H1 (cell line): ENCODE measurements around the gene FAM234A.

ENCODE experiments used
- BACH1 ChIP-seq: IDR thresholded peaks from 2 replicates; pipeline ENCODE4 v1.6.1; 2012; ENCODE audit warnings: low read length, improper control_type of control experiment
- EZH2 ChIP-seq: fragments of 200-600 bp; sonication (generic); IDR thresholded peaks from 2 replicates; pipeline ENCODE4 v1.7.1; 2012; ENCODE audit warnings: low read depth, mild to moderate bottlenecking, moderate library complexity, low read length, inconsistent platforms; ENCODE audit not compliant: severe bottlenecking
- HDAC6 ChIP-seq: IDR thresholded peaks from one replicate; pipeline ENCODE4 v1.7.1; 2012; ENCODE audit warnings: low read depth, mild to moderate bottlenecking, inconsistent platforms, low read length, moderate library complexity
- KDM5A ChIP-seq: fragments of 200-600 bp; IDR thresholded peaks from 2 replicates; pipeline ENCODE4 v1.7.1; 2012; ENCODE audit warnings: mild to moderate bottlenecking, low read length, inconsistent platforms, mixed read lengths
- MAFK ChIP-seq: IDR thresholded peaks from 2 replicates; pipeline ENCODE4 v1.6.1; 2012; ENCODE audit warnings: low read depth, mild to moderate bottlenecking, improper control_type of control experiment, low read length
- PHF8 ChIP-seq: fragments of 200-600 bp; sonication (generic); conservative IDR thresholded peaks from 2 replicates; pipeline ENCODE4 v1.7.1; 2012; ENCODE audit warnings: low read depth, mild to moderate bottlenecking, inconsistent platforms, low read length, moderate library complexity
- POLR2A ChIP-seq, 2 experiments: IDR thresholded peaks; 1 replicate in 1 of 2; 2 replicates in 1 of 2; pipeline ENCODE4 v1.6.1; 2011; ENCODE audit warnings: low read depth in 2 of 2, low read length in 2 of 2, mild to moderate bottlenecking in 2 of 2; ENCODE audit errors: control extremely low read depth in 1 of 2
- TCF12 ChIP-seq: IDR thresholded peaks from 2 replicates; pipeline ENCODE4 v1.6.1; 2011; ENCODE audit warnings: low read depth, mild to moderate bottlenecking, low read length
- YY1 ChIP-seq: IDR thresholded peaks from 2 replicates; pipeline ENCODE4 v1.6.1; 2011; ENCODE audit warnings: low read depth, mild to moderate bottlenecking, low read length
- TF ChIP-seq, protein P1 (sequence below): fragments of 300-600 bp; sonication (generic); IDR thresholded peaks from 2 replicates; pipeline ENCODE4 v1.7.1; 2012; ENCODE audit warnings: low read length, moderate library complexity, mild to moderate bottlenecking, inconsistent platforms; ENCODE audit not compliant: insufficient replicate concordance

- TF ChIP-seq KDM5A: no peak
- no peak for TF ChIP-seq PHF8
- TF ChIP-seq MAFK: no peak
- TF ChIP-seq POLR2A (IDR thresholded peaks at IDR 0.05; ENCODE audit: control extremely low read depth in 1 of 2, low read depth in 2 of 2, low read length in 2 of 2): no peak
- TF ChIP-seq YY1: no peak
- TF ChIP-seq, protein P1, sequence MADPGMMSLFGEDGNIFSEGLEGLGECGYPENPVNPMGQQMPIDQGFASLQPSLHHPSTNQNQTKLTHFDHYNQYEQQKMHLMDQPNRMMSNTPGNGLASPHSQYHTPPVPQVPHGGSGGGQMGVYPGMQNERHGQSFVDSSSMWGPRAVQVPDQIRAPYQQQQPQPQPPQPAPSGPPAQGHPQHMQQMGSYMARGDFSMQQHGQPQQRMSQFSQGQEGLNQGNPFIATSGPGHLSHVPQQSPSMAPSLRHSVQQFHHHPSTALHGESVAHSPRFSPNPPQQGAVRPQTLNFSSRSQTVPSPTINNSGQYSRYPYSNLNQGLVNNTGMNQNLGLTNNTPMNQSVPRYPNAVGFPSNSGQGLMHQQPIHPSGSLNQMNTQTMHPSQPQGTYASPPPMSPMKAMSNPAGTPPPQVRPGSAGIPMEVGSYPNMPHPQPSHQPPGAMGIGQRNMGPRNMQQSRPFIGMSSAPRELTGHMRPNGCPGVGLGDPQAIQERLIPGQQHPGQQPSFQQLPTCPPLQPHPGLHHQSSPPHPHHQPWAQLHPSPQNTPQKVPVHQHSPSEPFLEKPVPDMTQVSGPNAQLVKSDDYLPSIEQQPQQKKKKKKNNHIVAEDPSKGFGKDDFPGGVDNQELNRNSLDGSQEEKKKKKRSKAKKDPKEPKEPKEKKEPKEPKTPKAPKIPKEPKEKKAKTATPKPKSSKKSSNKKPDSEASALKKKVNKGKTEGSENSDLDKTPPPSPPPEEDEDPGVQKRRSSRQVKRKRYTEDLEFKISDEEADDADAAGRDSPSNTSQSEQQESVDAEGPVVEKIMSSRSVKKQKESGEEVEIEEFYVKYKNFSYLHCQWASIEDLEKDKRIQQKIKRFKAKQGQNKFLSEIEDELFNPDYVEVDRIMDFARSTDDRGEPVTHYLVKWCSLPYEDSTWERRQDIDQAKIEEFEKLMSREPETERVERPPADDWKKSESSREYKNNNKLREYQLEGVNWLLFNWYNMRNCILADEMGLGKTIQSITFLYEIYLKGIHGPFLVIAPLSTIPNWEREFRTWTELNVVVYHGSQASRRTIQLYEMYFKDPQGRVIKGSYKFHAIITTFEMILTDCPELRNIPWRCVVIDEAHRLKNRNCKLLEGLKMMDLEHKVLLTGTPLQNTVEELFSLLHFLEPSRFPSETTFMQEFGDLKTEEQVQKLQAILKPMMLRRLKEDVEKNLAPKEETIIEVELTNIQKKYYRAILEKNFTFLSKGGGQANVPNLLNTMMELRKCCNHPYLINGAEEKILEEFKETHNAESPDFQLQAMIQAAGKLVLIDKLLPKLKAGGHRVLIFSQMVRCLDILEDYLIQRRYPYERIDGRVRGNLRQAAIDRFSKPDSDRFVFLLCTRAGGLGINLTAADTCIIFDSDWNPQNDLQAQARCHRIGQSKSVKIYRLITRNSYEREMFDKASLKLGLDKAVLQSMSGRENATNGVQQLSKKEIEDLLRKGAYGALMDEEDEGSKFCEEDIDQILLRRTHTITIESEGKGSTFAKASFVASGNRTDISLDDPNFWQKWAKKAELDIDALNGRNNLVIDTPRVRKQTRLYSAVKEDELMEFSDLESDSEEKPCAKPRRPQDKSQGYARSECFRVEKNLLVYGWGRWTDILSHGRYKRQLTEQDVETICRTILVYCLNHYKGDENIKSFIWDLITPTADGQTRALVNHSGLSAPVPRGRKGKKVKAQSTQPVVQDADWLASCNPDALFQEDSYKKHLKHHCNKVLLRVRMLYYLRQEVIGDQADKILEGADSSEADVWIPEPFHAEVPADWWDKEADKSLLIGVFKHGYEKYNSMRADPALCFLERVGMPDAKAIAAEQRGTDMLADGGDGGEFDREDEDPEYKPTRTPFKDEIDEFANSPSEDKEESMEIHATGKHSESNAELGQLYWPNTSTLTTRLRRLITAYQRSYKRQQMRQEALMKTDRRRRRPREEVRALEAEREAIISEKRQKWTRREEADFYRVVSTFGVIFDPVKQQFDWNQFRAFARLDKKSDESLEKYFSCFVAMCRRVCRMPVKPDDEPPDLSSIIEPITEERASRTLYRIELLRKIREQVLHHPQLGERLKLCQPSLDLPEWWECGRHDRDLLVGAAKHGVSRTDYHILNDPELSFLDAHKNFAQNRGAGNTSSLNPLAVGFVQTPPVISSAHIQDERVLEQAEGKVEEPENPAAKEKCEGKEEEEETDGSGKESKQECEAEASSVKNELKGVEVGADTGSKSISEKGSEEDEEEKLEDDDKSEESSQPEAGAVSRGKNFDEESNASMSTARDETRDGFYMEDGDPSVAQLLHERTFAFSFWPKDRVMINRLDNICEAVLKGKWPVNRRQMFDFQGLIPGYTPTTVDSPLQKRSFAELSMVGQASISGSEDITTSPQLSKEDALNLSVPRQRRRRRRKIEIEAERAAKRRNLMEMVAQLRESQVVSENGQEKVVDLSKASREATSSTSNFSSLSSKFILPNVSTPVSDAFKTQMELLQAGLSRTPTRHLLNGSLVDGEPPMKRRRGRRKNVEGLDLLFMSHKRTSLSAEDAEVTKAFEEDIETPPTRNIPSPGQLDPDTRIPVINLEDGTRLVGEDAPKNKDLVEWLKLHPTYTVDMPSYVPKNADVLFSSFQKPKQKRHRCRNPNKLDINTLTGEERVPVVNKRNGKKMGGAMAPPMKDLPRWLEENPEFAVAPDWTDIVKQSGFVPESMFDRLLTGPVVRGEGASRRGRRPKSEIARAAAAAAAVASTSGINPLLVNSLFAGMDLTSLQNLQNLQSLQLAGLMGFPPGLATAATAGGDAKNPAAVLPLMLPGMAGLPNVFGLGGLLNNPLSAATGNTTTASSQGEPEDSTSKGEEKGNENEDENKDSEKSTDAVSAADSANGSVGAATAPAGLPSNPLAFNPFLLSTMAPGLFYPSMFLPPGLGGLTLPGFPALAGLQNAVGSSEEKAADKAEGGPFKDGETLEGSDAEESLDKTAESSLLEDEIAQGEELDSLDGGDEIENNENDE: no peak
- no peak for TF ChIP-seq HDAC6
- TF ChIP-seq BACH1: no peak
- TF ChIP-seq TCF12: no peak
- TF ChIP-seq EZH2: no peak
These were observed 54.9 kb downstream of the FAM234A start for GRCh38 chr16:289395-289997.
